Muscle of back (tissue), 11 donors: Measurements from ENCODE around the gene PTPRD. TPM values are rescaled to one million over a fixed set of nuclear protein-coding genes. Genes with fewer than 3 reads are reported as not detected.
"Not testable (repeated sequence)": the region's sequence is repeated elsewhere in the genome, so short reads cannot be mapped to it uniquely, and the experiment has no call there.

Source experiments
- DNase-seq, 3 donors: peaks; one replicate each; pipeline versions ENCODE4 v3.0.0 to v3.0.0-alpha.2; 2013
- polyA plus RNA-seq, 10 donors: library from polyadenylated mRNA; unstranded; fragments of 120-200 nt; gene quantifications; one replicate each; pipeline ENCODE4 v1.2.1, GENCODE V29; 2013; ENCODE audit not compliant: insufficient read length in 10 of 10

PTPRD gene
- polyA plus RNA-seq, 10 donors = 51.8 to 95.1 (median 75.6) TPM

DNA sequence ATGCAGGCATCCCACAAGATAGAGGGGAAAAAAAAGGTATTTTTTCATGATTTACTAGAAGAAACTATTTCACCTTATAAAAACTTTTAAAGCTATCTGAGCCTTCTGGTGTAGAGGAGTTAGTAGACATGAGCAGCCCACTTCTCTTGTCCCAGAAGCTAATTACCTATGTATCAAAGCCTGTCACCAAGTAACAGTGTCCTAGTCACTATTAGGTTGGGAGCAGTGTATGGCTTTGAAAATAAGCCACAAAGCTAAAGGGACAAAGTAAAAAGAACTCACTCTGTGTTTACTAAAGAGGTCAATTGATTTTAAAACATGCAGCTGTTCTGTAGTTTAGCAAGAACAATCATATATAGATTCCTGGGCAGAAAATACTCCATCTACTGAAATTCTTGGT, 1286.1 kb downstream of the PTPRD start:
- no peak for DNase-seq

DNA sequence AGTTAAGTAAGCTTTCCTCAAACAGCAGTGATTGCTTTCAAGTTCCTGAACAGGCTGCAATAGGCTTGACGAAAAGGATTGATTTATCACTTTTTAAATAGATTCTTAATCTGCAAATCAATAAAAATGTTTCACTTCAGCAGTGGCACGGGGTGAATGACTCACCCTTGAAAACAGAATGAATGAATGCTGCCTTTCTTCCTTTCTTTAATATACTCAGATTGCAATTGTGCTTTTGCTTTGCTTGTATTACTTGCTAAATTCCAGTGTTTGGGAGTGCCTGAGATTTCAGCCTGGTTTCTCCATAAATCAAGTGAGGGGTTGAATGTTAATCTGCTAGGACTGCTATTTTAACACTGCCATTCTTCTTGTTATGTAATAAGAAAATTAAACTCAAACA, 1293.8 kb downstream of the PTPRD start:
- DNase-seq = no peak

DNA sequence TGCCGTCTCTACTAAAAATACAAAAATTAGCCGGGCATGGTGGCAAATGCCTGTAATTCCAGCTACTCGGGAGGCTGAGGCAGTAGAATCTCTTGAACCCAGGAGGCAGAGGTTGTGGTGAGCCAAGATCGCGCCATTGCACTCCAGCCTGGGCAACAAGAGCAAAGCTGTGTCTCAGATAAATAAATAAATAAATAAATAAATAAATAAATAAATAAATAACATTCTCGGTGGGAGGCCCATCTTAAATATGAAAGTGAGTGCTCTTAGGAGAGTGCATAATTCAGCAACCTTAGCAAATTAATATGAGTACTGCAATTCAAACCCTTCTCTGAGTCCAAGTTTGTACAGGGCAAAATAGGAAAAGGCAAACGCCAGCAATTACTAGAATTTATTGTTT, 1302.1 kb downstream of the PTPRD start:
- not testable (repeated sequence) for DNase-seq

DNA sequence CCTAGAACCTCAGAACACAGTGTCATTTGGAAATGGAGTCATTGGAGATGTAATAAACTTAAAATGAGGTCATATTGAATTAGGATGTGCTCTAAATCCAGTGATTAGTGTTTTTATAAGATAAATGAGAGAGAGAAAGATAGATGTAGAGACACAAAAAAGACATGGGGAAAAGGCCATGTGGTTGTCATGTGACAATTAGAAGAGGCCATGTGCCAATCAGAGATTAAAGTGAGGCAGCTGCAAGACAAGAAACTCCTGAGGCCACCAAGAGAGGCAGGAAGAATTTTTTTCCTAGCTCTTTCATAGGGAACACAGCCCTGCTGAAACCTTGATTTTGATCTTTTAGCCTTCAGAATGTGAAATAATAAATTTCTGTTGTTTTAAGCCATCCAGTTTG, 1307.2 kb downstream of the PTPRD start:
- DNase-seq = no peak

DNA sequence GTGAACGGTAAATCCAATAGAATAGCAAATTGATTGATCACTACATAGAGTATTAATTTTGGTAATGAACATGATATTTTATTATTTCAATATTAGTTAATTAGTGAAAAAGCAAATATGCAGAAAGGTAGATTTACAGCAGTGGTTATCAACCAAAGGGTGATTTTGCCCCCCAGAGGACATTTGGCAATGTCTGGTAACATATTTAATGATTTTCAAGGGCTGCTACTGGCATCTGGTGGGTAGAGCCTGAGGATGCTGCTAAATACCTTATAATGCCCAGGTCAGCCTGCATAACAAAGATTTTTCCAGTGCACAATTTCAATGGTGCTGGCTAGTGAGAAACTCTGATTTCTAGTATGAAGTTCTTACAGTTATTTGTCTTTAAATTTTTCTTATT, 1313.7 kb downstream of the PTPRD start:
- DNase-seq = no peak

DNA sequence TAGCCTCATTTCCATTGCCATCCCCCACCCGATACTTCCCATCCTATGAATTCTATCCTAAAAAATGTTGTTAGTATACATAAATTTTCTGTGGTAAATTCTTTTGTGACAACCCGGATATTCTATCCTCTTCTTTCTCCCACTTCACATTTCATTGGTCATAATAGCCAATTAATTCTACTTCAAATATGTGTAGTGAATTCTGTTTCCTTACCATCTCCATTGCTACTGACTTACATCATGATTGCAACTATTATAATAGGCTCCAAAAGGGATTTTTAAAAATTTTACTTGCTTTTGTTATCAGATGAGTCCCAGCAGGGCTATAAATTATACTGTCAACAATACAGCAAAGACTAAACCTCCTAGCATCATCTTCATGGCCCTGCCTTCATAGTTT, 1326.8 kb downstream of the PTPRD start:
- DNase-seq = peak in 1 of 3 donors; percentile 49

DNA sequence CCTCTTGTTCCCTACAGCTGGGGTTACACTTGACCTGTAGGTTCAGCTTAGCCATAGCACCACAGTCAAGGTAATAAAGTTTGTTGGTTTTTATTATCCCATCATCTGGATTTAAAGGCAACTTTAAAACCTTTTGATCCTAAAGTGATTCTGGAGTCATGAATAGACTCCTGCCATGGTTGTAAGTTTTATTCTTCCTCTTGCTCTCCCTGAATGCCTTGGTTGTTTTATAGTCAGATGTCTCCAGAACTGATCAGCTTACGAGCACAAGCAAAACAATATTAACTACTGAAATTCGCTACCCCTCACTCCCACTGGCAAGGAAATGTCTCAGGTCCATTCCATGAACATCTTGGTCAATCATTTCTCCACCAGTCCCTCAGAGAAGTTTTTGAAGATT, 1328.6 kb downstream of the PTPRD start:
- DNase-seq = no peak

DNA sequence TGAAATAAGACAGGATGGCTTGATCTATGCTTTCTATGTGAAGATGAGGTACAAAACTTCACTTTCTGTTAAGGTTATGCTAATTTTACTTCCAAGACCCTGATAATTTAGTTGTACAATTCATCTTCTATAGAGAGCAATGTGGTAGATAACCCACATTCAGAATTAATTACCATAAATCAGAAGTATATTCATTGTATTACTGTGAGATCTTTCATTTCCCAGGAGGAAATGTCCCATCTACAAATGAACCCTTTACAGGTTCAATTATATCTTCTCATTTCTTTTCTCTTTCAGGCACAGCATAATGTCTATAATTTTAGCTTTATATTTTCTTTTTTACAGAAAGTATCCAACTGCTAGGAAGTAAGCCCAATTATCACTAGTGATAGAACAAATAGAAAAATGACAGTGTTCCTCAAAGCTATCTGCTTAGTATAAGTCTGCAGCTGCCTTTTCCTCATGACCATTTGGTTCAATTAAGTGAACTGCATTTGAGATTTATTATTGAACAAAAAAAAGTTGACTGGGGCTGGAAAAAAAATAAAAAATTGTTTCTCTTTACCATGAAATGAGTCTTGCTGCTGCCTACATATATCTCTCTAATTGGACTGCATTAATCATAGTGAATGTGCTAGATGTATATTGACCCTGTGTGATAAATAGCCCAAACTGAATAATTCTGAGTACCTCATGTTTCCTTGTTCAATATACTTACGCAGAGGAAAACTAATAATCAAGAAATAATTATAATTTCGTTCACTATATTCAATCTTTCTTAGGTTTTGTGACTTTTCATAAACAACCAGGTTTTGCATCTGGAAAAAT, 1329.4 kb downstream of the PTPRD start:
- DNase-seq = no peak

DNA sequence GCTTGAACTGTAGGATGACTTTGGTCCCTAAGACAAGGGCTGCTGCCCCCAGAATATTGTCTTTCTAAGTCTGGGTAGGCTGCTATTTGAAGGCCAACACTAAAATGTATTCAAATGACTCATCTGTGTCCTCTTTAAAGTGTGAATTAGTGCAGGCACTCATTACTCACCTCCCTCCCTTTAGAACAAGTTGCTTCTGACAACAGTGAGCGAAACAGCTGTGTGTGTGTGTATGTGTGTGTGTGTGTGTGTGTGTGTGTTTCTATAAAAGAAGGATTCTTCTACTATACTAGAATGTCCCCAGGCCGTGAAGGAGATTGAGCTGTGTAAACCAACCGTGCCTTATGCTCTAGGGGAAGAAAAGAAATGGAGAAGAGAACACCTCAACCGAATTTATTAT, 1337.2 kb downstream of the PTPRD start:
- no peak for DNase-seq

DNA sequence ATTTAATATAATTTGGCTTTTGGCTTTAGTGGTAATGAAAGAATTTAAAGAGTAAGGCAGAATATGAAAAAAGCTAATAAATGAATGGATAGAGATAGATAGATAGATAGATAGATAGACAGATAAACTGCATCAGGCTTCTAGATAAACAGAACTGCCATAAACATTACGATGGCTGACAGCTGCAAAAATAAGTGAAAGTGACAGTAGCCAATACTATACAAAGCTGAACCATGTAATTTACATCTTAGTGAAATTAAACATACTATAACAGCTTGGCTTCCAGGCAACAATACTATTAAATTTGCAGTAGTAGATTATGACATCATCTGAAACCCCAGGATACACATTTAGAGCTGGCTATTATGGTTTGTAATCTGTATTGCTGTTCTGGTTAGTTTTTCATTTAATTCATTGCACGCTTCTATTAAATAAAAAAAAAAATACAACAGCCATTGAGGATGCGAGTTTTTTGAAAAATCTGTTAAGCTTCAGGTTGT, 1354.8 kb downstream of the PTPRD start:
- peak in 1 of 3 donors; percentile 7 for DNase-seq

DNA sequence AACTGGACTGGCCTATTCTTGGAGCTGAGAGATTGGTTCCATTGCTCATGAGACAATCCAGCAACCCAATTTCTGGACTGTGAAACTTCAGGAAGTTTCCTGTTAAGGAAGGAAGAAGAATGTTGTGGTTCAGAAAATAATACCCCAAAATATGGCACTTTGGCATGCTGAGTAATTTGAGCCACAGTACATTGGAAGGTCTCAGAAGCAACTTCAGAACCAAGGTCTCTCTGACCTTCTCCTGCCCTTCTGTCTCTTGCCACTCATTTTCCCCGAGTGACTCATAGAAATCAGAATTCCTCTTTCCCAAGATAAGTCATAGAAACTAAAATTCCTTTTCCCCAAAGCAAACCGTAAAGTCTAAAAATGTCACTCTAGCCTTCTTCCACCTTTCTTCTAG, 1366.1 kb downstream of the PTPRD start:
- no peak for DNase-seq

DNA sequence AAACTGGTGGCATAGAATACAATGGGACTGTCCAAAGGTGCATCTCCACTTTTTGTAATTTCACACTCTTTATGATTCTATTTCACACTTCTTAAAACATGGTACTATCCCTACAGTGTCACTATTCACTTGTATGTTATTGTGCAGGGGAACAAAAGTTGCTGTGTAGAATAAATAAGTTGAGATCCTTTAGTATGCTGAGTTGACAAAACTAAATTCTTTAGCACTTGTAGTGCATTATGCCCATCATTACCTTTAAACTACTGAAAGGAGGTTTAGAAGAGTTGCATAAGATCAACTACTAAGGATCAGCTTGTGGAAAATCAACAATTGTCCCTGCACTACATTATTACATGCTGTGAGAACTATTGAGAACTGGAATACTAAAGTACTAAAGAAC, 1380.9 kb downstream of the PTPRD start:
- no peak for DNase-seq

DNA sequence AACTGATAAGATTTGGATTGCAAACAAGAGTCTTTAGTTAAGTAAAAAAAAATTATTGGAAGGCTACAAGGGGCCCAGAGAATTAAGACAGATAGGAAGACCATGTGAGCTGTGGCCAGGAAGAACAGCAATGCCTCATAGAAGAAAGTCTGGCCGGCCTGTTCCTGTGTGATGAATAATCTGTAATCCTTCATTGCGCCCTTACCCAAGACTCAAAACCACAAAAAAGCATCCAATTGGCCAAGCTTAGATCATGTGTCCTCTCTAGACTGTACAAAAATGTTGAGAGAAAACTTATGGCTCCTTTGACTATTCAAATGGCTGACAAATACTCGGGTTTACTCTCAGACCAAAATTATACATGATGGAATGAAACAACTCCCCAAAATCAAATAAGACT, 1383.5 kb downstream of the PTPRD start:
- DNase-seq = no peak

DNA sequence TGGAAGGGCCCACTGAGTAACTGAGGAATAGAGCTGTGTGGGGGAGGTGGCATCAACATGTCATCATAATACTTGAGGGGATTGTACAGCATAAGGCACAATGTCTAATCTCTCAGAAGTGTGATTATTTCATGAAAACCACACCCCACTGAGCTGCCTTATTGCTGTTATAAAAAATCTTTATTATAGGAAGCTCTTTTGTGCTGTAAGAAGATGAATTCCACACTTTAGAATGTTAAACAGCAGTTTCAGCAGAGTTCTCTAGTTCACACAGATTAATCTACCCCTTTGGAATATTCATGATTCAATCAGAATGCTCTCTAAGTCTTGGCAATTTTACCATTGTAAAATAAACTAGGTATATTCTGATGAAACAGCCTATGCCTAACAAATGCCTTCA, 1389.6 kb downstream of the PTPRD start:
- DNase-seq = no peak

DNA sequence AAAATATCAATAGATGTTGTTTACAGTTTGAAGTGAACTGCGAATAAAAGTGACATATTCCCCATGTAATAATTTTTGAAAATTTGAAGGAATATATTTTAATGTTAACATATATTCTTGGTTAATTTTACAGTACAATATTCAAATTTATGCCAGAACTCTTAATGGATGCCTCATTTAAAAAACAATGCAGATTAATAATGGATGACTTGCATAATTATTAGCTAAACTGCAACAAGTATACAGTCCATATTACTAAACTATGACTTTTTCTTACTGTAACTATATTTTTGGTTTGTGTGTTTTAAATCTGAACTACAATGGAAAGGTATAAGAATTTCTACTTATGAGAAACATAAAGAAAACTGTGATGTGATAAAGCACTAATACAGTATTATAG, 1390.1 kb downstream of the PTPRD start:
- no peak for DNase-seq

DNA sequence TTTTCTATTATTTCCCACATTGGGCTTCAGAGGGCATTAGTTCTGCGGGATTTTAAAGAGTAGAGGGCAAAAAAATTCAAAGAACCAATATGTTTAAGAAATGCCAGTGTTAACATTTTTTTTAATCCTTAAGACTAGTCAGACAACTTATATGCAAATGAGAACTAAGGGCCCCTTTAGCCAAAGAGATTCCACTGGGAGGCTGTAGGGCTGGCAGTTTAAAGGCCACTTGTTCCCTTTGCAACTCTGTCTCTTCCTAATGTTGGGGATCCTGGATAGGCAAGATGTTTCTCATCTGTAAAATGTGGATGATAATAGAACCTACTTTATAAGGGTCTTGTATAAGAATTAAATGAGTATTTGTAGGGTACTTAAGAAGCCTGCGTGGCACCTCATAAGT, 1395.9 kb downstream of the PTPRD start:
- DNase-seq = no peak

DNA sequence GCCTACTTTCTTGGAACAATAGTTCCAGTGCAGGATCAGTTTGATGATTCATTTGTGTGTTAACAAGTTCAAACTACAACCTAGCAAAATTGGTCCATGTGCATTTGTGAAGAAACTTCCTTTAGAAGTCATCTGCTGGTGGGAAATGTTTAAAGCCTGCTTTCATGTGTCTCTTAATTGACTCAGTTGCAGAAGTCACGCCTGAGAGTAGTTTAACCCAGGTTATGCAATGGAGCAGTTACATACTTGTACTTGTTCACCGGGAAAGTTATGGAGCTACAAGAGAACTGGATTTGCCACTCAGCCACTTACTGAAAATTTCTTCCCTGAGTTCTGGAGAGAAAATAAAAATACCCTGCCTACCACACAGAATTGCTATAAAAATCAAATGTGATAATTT, 1397.8 kb downstream of the PTPRD start:
- no peak for DNase-seq

DNA sequence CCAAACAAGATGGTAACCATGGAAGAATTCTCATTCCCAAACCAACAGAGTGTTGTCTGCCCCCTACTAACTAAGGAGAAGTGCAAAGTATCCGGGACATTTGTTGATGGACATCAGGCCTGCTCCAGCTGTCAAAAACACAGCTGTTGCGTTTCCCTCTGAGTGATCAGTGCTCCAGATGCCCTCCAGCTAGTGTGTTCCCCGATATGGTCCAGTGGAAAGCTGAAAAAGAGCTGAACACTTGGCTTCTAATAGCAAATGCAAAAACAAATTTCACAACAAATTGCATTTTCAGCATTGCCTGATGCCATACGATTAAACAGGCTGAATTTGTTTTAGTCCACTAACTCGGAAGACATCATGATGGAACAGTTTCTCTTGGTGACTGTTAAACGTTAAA, 1398.7 kb downstream of the PTPRD start:
- DNase-seq = peak; percentile 20 to 46 (median 30)

DNA sequence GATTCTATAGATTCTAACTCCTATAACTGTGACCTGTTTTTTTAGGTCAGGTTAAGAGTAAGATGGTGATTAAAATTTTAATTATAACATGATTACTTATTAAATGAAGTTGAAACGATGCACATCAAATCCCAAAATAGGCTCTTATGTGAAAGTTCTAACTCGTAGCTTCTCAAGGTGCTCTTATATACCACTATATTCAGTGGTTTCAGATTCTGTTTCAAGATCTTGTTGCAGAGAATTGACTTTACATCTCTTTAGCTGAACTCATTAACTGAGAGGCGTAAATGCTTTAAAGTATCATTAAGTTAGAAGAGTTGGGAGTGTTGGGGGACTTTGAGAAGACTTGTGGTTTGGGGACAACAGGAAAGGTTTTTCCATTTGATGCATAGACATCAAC, 1399.8 kb downstream of the PTPRD start:
- no peak for DNase-seq

DNA sequence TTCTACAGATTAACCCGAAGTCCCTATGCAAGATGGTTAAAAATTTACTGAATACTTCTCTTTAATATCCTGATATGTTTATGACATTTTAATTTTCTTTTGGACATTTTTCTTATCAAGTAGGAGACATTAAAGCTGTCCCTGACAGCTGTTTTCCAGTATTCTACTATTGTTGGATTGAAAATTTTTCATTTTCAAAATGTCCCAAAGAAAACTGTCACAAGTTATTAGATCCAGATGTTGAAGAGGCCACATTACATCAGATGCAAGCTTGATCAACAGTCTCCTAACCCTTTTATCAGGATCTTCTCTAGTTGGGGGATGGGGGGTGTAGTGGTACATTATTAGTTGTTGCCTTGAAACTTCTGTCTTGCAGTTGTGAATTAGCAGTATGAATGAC, 1410.5 kb downstream of the PTPRD start:
- no peak for DNase-seq

DNA sequence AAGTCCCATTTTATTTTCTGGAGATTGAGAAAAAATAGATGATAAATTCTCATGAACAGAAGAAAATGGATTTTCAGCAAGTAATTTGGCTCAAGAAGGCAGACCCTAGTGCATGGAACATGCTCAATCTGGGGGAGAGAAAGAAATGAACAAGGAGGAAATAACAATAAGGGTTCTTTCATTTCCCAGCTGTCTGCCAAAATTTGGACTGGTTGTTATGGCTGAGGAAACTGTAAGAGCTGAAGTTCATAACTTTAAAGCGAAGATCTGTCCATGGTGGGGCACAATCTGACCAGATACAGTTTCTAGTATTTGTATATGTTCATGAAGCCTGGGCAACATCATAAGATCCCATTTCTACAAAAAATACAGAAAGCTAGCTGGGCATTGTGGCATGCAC, 1426.7 kb downstream of the PTPRD start:
- DNase-seq = no peak

DNA sequence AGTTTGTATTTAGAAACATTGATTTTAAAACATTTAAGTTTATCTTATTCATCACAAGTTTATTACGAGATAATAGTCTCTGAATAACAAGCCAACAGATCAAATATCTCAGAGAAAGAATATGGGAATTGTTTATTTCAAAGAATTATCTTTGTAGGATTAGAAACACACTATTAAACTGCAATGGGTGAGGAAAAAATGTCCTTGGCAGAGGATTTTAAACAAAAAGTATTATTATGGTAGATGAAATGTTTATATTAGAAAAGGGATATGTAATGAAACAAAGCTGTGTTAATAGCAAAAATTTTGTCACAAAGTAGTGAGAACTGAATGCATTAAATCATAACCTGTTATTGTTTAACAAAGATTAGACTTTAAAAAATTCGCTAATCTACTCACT, 1430.4 kb downstream of the PTPRD start:
- no peak for DNase-seq

DNA sequence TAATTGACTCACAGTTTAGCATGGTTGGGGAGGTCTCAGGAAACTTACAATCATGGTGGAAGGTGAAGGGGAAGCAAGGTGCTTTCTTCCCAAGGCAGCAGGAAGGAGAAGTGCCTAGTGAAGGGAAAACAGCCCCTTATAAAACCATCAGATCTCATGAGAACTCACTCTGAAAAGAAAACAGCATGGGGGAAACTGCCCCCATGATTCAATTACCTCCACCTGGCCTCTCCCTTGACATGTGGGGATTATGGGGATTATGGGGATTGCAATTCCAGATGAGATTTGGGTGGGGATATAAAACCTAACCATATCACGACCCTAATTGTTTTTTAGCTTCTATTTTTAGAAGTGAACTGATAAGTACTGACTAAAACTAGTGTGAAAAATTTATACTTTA, 1435.7 kb downstream of the PTPRD start:
- no peak for DNase-seq

DNA sequence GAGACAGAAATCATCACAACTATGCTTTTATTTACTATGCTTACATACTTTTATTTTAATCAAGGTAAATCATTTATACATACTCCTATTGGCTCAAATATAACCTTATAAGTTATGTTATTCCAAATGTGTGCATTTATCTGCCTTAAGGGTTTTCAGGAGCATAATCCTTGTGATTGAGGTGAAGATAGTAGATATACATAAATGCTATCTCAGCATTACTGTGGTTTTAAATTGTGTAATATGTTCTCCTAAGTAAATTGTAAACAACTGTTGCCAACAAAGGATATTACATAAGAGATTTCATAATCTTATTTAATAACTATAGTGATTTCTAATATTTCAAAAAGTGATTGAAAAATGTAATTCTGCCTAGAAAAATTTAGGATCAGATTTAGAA, 1438.4 kb downstream of the PTPRD start:
- no peak for DNase-seq
